ENCODE results near the gene BRSK2. TPM values are rescaled to one million over a fixed set of nuclear protein-coding genes. Genes with fewer than 3 reads are reported as not detected.

The BRSK2 gene
- total and polyA plus RNA-seq, 2 experiments from 2014 or later = 0.11 TPM; not detected in 1

DNA sequence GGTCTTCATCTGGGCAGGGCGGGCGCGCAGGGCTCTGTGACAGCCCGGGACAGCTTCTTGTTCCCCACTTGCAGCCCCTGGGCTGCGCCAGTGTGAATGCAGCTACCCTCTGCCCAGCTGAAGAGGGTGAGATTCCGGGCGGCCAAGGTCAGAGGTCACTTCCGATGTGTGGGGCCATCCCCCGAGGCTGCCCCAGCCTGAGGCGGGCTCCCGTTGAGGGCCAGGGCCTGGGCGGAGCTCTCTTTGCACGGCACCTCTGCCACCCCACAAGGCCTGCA is 72.9 kb downstream of the BRSK2 start:
- no peak for DNase-seq
- Histone ChIP-seq H3K27me3 (replicated peaks; ENCODE audit: insufficient read depth) (peaks cover 5% of the 10 kb centered on the region; the same call in 1 of the 2 replicates), H3K9ac (no peak overlapping the region), H3K79me2 (ENCODE audit: insufficient read depth) (no peaks in the 10 kb centered on the region), H3K4me3 (no peak overlapping the region), H3K9me3 (ENCODE audit: low read depth) (no peaks in the 10 kb centered on the region), H3K36me3 (ENCODE audit: low read depth) (no peaks in the 10 kb centered on the region), H2AFZ (no peak overlapping the region), H3K4me2 (ENCODE audit: unreplicated experiment) (no peak overlapping the region), H3K4me1 (ENCODE audit: insufficient read depth) (no peaks in the 10 kb centered on the region), H4K20me1 (ENCODE audit: insufficient read depth) (no peaks in the 10 kb centered on the region), H3K27ac (no peak overlapping the region), H3K9me2 (ENCODE audit: insufficient read depth) (no peaks in the 10 kb centered on the region), H3F3A (ENCODE audit: insufficient read depth) (no peaks in the 10 kb centered on the region)
- 77 to 80% methylated on average over 12 to 13 of the region's 13 CpGs for WGBS, 2 experiments (ENCODE audit: low coverage in 1 of 2, low lambda C conversion rate in 2 of 2, missing lambda C conversion rate in 2 of 2)
- no peak for TF ChIP-seq EZH2phosphoT487 (IDR thresholded peaks at IDR 0.05; ENCODE audit: insufficient read depth, low read depth)
- no peak for TF ChIP-seq EZH2 (IDR thresholded peaks at IDR 0.05; ENCODE audit: insufficient read depth, poor library complexity, severe bottlenecking)
- in situ Hi-C loops (cut with MboI) = no loop called here

DNA sequence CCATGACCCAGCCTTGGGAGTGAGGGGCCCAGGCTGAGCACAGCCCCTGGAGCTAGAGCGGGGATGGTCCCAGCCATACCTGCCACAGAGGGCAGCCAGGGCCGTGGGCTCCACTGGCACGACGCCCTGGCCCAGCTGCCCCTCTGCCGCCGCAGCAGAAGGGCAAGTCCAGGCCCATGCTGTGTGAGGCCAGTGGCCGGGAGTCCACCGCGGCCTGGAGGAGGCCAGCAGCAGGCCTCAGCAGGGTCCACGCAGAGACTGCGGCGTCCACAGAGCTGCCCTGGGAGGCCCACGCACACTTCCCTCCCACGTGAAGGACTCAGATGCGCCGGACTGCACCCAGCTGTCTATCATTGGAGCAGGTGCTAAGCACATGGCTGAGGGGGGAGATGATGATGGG is 73.3 kb downstream of the BRSK2 start:
- TF ChIP-seq EZH2phosphoT487 (IDR thresholded peaks at IDR 0.05; ENCODE audit: insufficient read depth, low read depth) (no peak), EZH2 (IDR thresholded peaks at IDR 0.05; ENCODE audit: insufficient read depth, poor library complexity, severe bottlenecking) (no peak)
- H3K9me2 ChIP-seq (ENCODE audit: insufficient read depth) = no peaks in the 10 kb centered on the region
- 86 to 87% methylated on average over 14 to 16 of the region's 16 CpGs for WGBS, 2 experiments (ENCODE audit: low coverage in 1 of 2, low lambda C conversion rate in 2 of 2, missing lambda C conversion rate in 2 of 2)
- in situ Hi-C loops (cut with MboI) = no loop called here
- no peak for DNase-seq
- no peaks in the 10 kb centered on the region for H4K20me1 ChIP-seq (ENCODE audit: insufficient read depth)
- H3K9ac ChIP-seq = no peak overlapping the region
- no peaks in the 10 kb centered on the region for H3K9me3 ChIP-seq (ENCODE audit: low read depth)
- H3K4me1 ChIP-seq (ENCODE audit: insufficient read depth) = no peaks in the 10 kb centered on the region
- no peaks in the 10 kb centered on the region for H3K79me2 ChIP-seq (ENCODE audit: insufficient read depth)
- no peaks in the 10 kb centered on the region for H3K36me3 ChIP-seq (ENCODE audit: low read depth)
- H3K27me3 ChIP-seq (replicated peaks; ENCODE audit: insufficient read depth) = peaks cover 5% of the 10 kb centered on the region; the same call in 1 of the 2 replicates
- H3K4me3 ChIP-seq = no peak overlapping the region
- H2AFZ ChIP-seq = no peak overlapping the region
- H3F3A ChIP-seq (ENCODE audit: insufficient read depth) = no peaks in the 10 kb centered on the region
- H3K27ac ChIP-seq = no peak overlapping the region
- H3K4me2 ChIP-seq (ENCODE audit: unreplicated experiment) = no peak overlapping the region

DNA sequence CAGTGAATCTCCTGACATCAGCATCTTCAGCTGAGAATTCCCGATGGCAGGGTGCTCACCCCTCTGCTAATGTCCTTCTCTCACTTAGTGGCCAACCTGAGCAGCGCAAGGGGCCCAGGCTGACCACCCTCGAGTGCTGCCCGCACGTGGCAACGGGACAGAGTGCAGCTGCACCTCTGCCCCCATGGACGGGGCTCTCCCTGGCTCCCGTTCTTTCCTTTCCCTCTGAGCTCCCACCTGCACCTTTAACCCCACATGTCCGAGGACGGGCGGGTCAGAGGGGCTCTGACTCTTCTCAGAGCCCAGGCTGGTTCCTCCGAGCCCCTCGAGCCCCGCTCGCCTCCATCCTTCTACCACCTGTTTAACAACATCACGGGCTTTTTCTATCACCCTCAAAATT is 77.0 kb downstream of the BRSK2 start:
- Histone ChIP-seq H4K20me1 (ENCODE audit: insufficient read depth) (no peaks in the 10 kb centered on the region), H3K4me3 (no peak overlapping the region), H3K4me1 (ENCODE audit: insufficient read depth) (no peaks in the 10 kb centered on the region), H3K4me2 (ENCODE audit: unreplicated experiment) (no peak overlapping the region), H3K79me2 (ENCODE audit: insufficient read depth) (no peaks in the 10 kb centered on the region), H3K36me3 (ENCODE audit: low read depth) (no peaks in the 10 kb centered on the region), H2AFZ (no peak overlapping the region), H3K27ac (no peak overlapping the region), H3K27me3 (replicated peaks; ENCODE audit: insufficient read depth) (no peaks in the 10 kb centered on the region), H3F3A (ENCODE audit: insufficient read depth) (no peaks in the 10 kb centered on the region), H3K9me2 (ENCODE audit: insufficient read depth) (no peaks in the 10 kb centered on the region), H3K9me3 (ENCODE audit: low read depth) (no peaks in the 10 kb centered on the region), H3K9ac (no peak overlapping the region)
- in situ Hi-C loops (cut with MboI) = no loop called here
- DNase-seq = no peak
- no peak for TF ChIP-seq EZH2 (IDR thresholded peaks at IDR 0.05; ENCODE audit: insufficient read depth, poor library complexity, severe bottlenecking)
- TF ChIP-seq EZH2phosphoT487 (IDR thresholded peaks at IDR 0.05; ENCODE audit: insufficient read depth, low read depth) = no peak
- 84 to 87% methylated on average over 16 of the region's 16 CpGs for WGBS, 2 experiments (ENCODE audit: low coverage in 1 of 2, low lambda C conversion rate in 2 of 2, missing lambda C conversion rate in 2 of 2)

DNA sequence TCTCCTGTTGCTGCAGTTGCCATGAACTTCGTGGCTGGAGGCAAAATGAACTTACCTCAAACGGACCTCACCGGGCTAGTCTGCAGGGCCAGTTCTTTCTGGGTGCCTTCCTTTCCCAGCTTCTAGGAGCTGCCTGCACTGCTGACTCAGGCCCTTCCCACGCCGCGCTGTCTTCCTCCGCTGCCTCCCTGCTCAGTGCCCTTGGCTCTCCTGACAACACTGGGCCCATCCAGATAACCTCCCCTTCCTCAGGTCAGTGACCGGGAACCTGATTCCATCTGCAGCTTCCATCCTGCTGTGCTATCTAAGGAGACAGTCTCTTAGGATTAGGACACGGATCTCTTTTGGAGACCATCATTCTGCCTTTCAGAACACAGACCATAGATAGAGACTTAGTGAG is 77.5 kb downstream of the BRSK2 start:
- H3K4me3 ChIP-seq = no peak overlapping the region
- no peak overlapping the region for H2AFZ ChIP-seq
- no peaks in the 10 kb centered on the region for H4K20me1 ChIP-seq (ENCODE audit: insufficient read depth)
- no peak overlapping the region for H3K9ac ChIP-seq
- TF ChIP-seq EZH2phosphoT487 (IDR thresholded peaks at IDR 0.05; ENCODE audit: insufficient read depth, low read depth) (no peak), EZH2 (IDR thresholded peaks at IDR 0.05; ENCODE audit: insufficient read depth, poor library complexity, severe bottlenecking) (no peak)
- DNase-seq = no peak
- no peaks in the 10 kb centered on the region for H3K79me2 ChIP-seq (ENCODE audit: insufficient read depth)
- in situ Hi-C loops (cut with MboI) = no loop called here
- no peaks in the 10 kb centered on the region for H3K9me3 ChIP-seq (ENCODE audit: low read depth)
- no peaks in the 10 kb centered on the region for H3K36me3 ChIP-seq (ENCODE audit: low read depth)
- H3K27ac ChIP-seq = no peak overlapping the region
- H3K4me2 ChIP-seq (ENCODE audit: unreplicated experiment) = no peak overlapping the region
- H3F3A ChIP-seq (ENCODE audit: insufficient read depth) = no peaks in the 10 kb centered on the region
- H3K4me1 ChIP-seq (ENCODE audit: insufficient read depth) = no peaks in the 10 kb centered on the region
- no peaks in the 10 kb centered on the region for H3K9me2 ChIP-seq (ENCODE audit: insufficient read depth)
- 85 to 90% methylated on average over 9 of the region's 9 CpGs for whole genome bisulfite sequencing, 2 experiments (ENCODE audit: low coverage in 1 of 2, low lambda C conversion rate in 2 of 2, missing lambda C conversion rate in 2 of 2)
- no peaks in the 10 kb centered on the region for H3K27me3 ChIP-seq (replicated peaks; ENCODE audit: insufficient read depth)

DNA sequence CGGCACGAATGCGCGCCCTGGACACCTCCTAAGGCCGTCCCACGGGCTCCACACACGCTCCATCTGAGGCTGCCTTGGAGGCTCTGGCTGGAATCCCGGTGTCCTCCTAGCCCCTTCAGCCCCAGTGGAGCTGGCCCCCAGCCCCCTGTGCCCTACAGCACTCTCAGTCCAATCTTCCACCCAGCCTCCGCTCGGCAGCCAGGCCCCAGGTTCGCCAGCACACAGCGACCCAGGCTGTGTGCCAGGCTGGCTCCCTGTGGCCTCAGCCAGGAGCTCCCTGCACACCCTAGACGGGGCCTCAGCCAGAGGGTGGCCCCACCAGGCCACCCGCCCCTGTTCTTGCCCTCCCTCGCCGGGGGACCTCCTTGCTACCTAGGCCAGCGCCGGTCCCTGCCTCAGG is 78.3 kb downstream of the BRSK2 start:
- no peak overlapping the region for H3K27ac ChIP-seq
- H3K4me2 ChIP-seq (ENCODE audit: unreplicated experiment) = no peak overlapping the region
- no peak overlapping the region for H3K4me3 ChIP-seq
- H3K27me3 ChIP-seq (replicated peaks; ENCODE audit: insufficient read depth) = no peaks in the 10 kb centered on the region
- H3K9me2 ChIP-seq (ENCODE audit: insufficient read depth) = no peaks in the 10 kb centered on the region
- no peaks in the 10 kb centered on the region for H4K20me1 ChIP-seq (ENCODE audit: insufficient read depth)
- WGBS, 2 experiments (ENCODE audit: low coverage in 1 of 2, low lambda C conversion rate in 2 of 2, missing lambda C conversion rate in 2 of 2) = 94% methylated on average over 14 to 18 of the region's 18 CpGs
- TF ChIP-seq EZH2 (IDR thresholded peaks at IDR 0.05; ENCODE audit: insufficient read depth, poor library complexity, severe bottlenecking) = no peak
- no peak for TF ChIP-seq EZH2phosphoT487 (IDR thresholded peaks at IDR 0.05; ENCODE audit: insufficient read depth, low read depth)
- H3K36me3 ChIP-seq (ENCODE audit: low read depth) = no peaks in the 10 kb centered on the region
- in situ Hi-C loops (cut with MboI) = no loop called here
- no peaks in the 10 kb centered on the region for H3K79me2 ChIP-seq (ENCODE audit: insufficient read depth)
- DNase-seq = no peak
- no peak overlapping the region for H2AFZ ChIP-seq
- H3K9me3 ChIP-seq (ENCODE audit: low read depth) = no peaks in the 10 kb centered on the region
- no peaks in the 10 kb centered on the region for H3F3A ChIP-seq (ENCODE audit: insufficient read depth)
- no peaks in the 10 kb centered on the region for H3K4me1 ChIP-seq (ENCODE audit: insufficient read depth)
- H3K9ac ChIP-seq = no peak overlapping the region

Data from GM23248 (cell line).